Osteocyte (in vitro differentiated cells): ENCODE measurements around the gene UTP4. TPM values are rescaled to one million over a fixed set of nuclear protein-coding genes. Genes with fewer than 3 reads are reported as not detected.

Source experiments
- DNase-seq: peaks from one replicate; pipeline ENCODE4 v3.0.0; 2021; ENCODE audit warnings: mixed read lengths; ENCODE audit not compliant: unreplicated experiment; ENCODE audit errors: extremely low spot score
- H3K27ac Mint-ChIP-seq: one replicate; pipeline ENCODE4 v1.8.0; 2021; ENCODE audit warnings: mild to moderate bottlenecking, mixed read lengths; ENCODE audit not compliant: unreplicated experiment
- H3K27me3 Mint-ChIP-seq: one replicate; pipeline ENCODE4 v1.8.0; 2021; ENCODE audit warnings: mixed read lengths; ENCODE audit not compliant: unreplicated experiment
- H3K36me3 Mint-ChIP-seq: one replicate; pipeline ENCODE4 v1.8.0; 2021; ENCODE audit warnings: mixed read lengths; ENCODE audit not compliant: unreplicated experiment
- H3K4me1 Mint-ChIP-seq: one replicate; pipeline ENCODE4 v1.8.0; 2021; ENCODE audit warnings: mixed read lengths; ENCODE audit not compliant: unreplicated experiment
- H3K4me3 Mint-ChIP-seq: one replicate; pipeline ENCODE4 v1.8.0; 2021; ENCODE audit warnings: mild to moderate bottlenecking, moderate library complexity, mixed read lengths; ENCODE audit not compliant: unreplicated experiment
- H3K9me3 Mint-ChIP-seq: one replicate; pipeline ENCODE4 v1.8.0; 2021; ENCODE audit warnings: mixed read lengths; ENCODE audit not compliant: unreplicated experiment
- CTCF ChIP-seq: fragments of 200-600 bp; sonication (generic); IDR thresholded peaks from 2 replicates; pipeline ENCODE4 v1.5.0; 2021; ENCODE audit warnings: antibody characterized with exemption, mild to moderate bottlenecking, moderate library complexity
- total RNA-seq: library from RNA; stranded (reverse); gene quantifications from 2 replicates; pipeline ENCODE4 v1.2.1, GENCODE V29; 2021

Gene UTP4
- total RNA-seq, 1 donor from 2014 or later = 41.8 TPM

GRCh38 chr16:69095193-69095592 lies 37.3 kb upstream of the UTP4 start:
- no peak for DNase-seq
- Mint-ChIP-seq H3K9me3 (no peaks in the 10 kb centered on the region), H3K4me3 (no peak overlapping the region), H3K4me1 (peaks cover 9% of the 10 kb centered on the region), H3K27me3 (no peaks in the 10 kb centered on the region), H3K36me3 (no peaks in the 10 kb centered on the region), H3K27ac (no peak overlapping the region)
- TF ChIP-seq CTCF = no peak

GRCh38 chr16:69100071-69100691 lies 32.3 kb upstream of the UTP4 start:
- Mint-ChIP-seq H3K9me3 (no peaks in the 10 kb centered on the region), H3K4me3 (no peak overlapping the region), H3K36me3 (no peaks in the 10 kb centered on the region), H3K27me3 (no peaks in the 10 kb centered on the region), H3K27ac (no peak overlapping the region), H3K4me1 (peaks cover under 1% of the 10 kb centered on the region)
- no peak for DNase-seq
- no peak for TF ChIP-seq CTCF

DNA sequence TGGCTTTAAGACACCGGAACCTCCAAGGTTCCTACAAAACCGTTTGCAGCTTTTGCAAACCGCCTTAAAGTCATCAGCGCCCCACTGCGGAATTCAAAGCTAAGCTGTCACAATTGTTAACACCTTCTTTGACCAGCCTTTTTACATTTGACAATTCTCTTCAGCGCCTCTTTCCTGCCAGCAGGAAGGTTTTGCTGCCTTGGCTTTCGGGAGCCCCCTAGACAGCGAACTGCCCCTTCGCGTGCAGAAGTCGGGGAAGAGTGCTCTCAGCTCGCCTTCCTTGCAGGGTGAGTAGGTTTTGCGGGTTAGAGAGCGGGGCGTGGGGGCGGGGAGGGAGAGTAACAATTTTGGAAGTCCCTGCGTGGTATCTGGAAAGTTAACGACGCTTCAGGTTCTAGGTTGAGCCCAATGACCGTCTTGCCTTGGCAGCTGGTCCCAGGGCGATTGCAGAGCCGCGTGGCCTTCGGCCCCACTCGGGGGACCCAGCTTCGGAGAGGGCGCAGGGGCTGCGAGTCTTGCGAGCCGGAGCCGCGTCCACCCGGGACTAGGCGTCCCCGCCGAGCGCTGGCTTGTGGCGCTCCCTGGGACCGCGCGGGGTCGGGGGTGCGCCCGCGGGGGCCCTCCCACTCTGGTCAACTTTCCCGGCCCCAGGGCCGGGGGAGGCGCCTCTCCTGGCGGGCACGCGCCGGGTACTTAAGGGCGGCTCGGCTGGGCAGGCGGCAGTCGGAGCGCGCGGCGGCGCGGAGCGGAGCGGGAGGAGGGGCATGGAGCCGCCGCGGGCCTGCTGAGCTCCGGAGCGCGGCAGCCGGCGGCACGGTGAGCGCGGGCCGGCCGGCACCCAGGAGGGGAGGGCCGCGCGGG lies 26.7 kb upstream of the UTP4 start, which contains the start of gene HAS3:
Gene HAS3, plus strand, starts transcription at position 153 of the 861 bp plus-strand sequence. CDS start 3,743 bp downstream, outside the sequence.
- Mint-ChIP-seq H3K9me3 (no peaks in the 10 kb centered on the region), H3K4me3 (peak within 1 kb of the TSS; percentile 92), H3K36me3 (peaks cover 6% of the 10 kb centered on the region), H3K27me3 (no peaks in the 10 kb centered on the region), H3K4me1 (peaks cover 23% of the 10 kb centered on the region), H3K27ac (peak within 1 kb of the TSS; percentile 54)
- TF ChIP-seq CTCF = peak; percentile 55
- no peak for DNase-seq

GRCh38 chr16:69106491-69107315 lies 25.7 kb upstream of the UTP4 start:
- Mint-ChIP-seq H3K4me1 (peaks cover 23% of the 10 kb centered on the region), H3K4me3 (peak overlapping the region; percentile 63), H3K36me3 (peaks cover 6% of the 10 kb centered on the region), H3K27ac (no peak overlapping the region), H3K9me3 (no peaks in the 10 kb centered on the region), H3K27me3 (no peaks in the 10 kb centered on the region)
- no peak for DNase-seq
- TF ChIP-seq CTCF = no peak
